Gastrocnemius medialis (tissue), 4 donors: ENCODE data around the gene CHCHD3. TPM values are rescaled to one million over a fixed set of nuclear protein-coding genes. Genes with fewer than 3 reads are reported as not detected.

Source experiments
- ATAC-seq, 2 donors: fragments of 150-250 bp; one replicate each; pipeline ENCODE4 v1.9.1; 2016
- DNase-seq, 2 donors: peaks; one replicate each; pipeline ENCODE4 v3.0.0-alpha.2; 2019
- H3K27ac ChIP-seq, 4 donors: fragments of 200-600 bp; sonication (generic); 1 replicate in 1 of 4; 2 replicates in 3 of 4; pipeline ENCODE4 v1.5.1; 2016 to 2018; ENCODE audit warnings: mild to moderate bottlenecking in 2 of 4, moderate library complexity in 1 of 4
- H3K27me3 ChIP-seq, 3 donors: fragments of 200-600 bp; sonication (generic) in 2 of 3; 1 replicate in 1 of 3; 2 replicates in 2 of 3; pipeline versions ENCODE4 v1.5.1 to v1.6.0; 2016 to 2019; ENCODE audit warnings: mild to moderate bottlenecking in 1 of 3, moderate library complexity in 1 of 3
- H3K36me3 ChIP-seq, 2 donors: fragments of 200-600 bp; sonication (generic) in 1 of 2; one replicate each; pipeline ENCODE4 v1.5.1; 2017 to 2018
- H3K4me1 ChIP-seq, 2 donors: fragments of 200-600 bp; sonication (generic) in 1 of 2; one replicate each; pipeline ENCODE4 v1.5.1; 2016 to 2017; ENCODE audit warnings: mild to moderate bottlenecking in 2 of 2
- H3K4me3 ChIP-seq, 4 donors: fragments of 200-600 bp; sonication (generic) in 3 of 4; 1 replicate in 1 of 4; 2 replicates in 3 of 4; pipeline ENCODE4 v1.5.1; 2016 to 2019; ENCODE audit warnings: mild to moderate bottlenecking in 2 of 4
- H3K9me3 ChIP-seq, 3 donors: fragments of 200-600 bp; sonication (generic) in 2 of 3; 1 replicate in 1 of 3; 2 replicates in 2 of 3; pipeline ENCODE4 v1.5.1; 2016 to 2019
- CTCF ChIP-seq, 5 experiments: fragments of 450-650 bp in 3 of 5; fragments of 200-600 bp in 2 of 5; sonication (generic) in 2 of 5; IDR thresholded peaks in 4 of 5; conservative IDR thresholded peaks in 1 of 5; 1 replicate in 4 of 5; 2 replicates in 1 of 5; pipeline ENCODE4 v1.5.1; 2016 to 2019; ENCODE audit warnings: antibody characterized with exemption in 5 of 5, mild to moderate bottlenecking in 3 of 5, moderate library complexity in 3 of 5
- POLR2A ChIP-seq, 2 donors: fragments of 450-650 bp; IDR thresholded peaks; one replicate each; pipeline ENCODE4 v1.6.1; 2017; ENCODE audit warnings: antibody characterized with exemption in 2 of 2, mild to moderate bottlenecking in 2 of 2, moderate library complexity in 2 of 2
- in situ Hi-C, 4 donors: fragments of 200-750 bp; cut with MboI; loops; one replicate each; pipeline versions ENCODE4 v1.15.0 to v1.8.0; 2017; ENCODE audit warnings: low sequenced_read_pairs in 4 of 4
- intact Hi-C: fragments of 100-400 bp; cut with DNase I; formaldehyde crosslinking; loops from one replicate; pipeline ENCODE4 v1.15.1; 2023; ENCODE audit warnings: low total_unique reads
- total RNA-seq, 4 donors: library from RNA; depleted of rRNA; stranded (reverse); fragments of >200 nt; gene quantifications; one replicate each; pipeline versions ENCODE4 v1.1.0 to v1.2.3, GENCODE V29; 2016

The CHCHD3 gene
- total RNA-seq, 4 donors from 2014 or later, result 110 to 177 (median 131) TPM

- TF ChIP-seq CTCF (IDR thresholded peaks at IDR 0.05 in 4 of 5, conservative IDR thresholded peaks at IDR 0.05 in 1 of 5) (no peak), POLR2A (IDR thresholded peaks at IDR 0.05) (no peak)
Measured at GRCh38 chr7:133024596-133024995, 57.3 kb downstream of the CHCHD3 start.

GRCh38 chr7:133023370-133024071 is 58.4 kb downstream of the CHCHD3 start:
- TF ChIP-seq POLR2A (IDR thresholded peaks at IDR 0.05) (no peak), CTCF (IDR thresholded peaks at IDR 0.05 in 4 of 5, conservative IDR thresholded peaks at IDR 0.05 in 1 of 5) (no peak)
- Histone ChIP-seq H3K27me3 (no peaks in the 10 kb centered on the region), H3K4me1 (peaks cover 12 to 18% of the 10 kb centered on the region in 2 donors), H3K27ac (peak overlapping the region in 3 of 4 donors; percentile 17 to 26 (median 18)), H3K4me3 (no peak overlapping the region), H3K36me3 (no peaks in the 10 kb centered on the region), H3K9me3 (no peaks in the 10 kb centered on the region)
- ATAC-seq (peak in 1 of 2 donors; percentile 52), DNase-seq (no peak)
- in situ Hi-C loops, result no loop called here
- intact Hi-C loops, result no loop called here

More at GRCh38 chr7:133024596-133024995, 57.3 kb downstream of the CHCHD3 start:
- Histone ChIP-seq H3K9me3 (no peaks in the 10 kb centered on the region), H3K27me3 (no peaks in the 10 kb centered on the region), H3K4me3 (no peak overlapping the region), H3K4me1 (peaks cover 12 to 18% of the 10 kb centered on the region in 2 donors), H3K36me3 (no peaks in the 10 kb centered on the region), H3K27ac (no peak overlapping the region)
- DNase-seq (no peak), ATAC-seq (no peak)
- in situ Hi-C loops, result no loop called here
- intact Hi-C loops, result no loop called here

GRCh38 chr7:133022661-133023060 is 59.2 kb downstream of the CHCHD3 start:
- TF ChIP-seq CTCF (IDR thresholded peaks at IDR 0.05 in 4 of 5, conservative IDR thresholded peaks at IDR 0.05 in 1 of 5), result no peak
- no peak for TF ChIP-seq POLR2A (IDR thresholded peaks at IDR 0.05)
- H3K27me3 ChIP-seq, result no peaks in the 10 kb centered on the region
- H3K4me3 ChIP-seq, result no peak overlapping the region
- DNase-seq (no peak), ATAC-seq (no peak)
- intact Hi-C loops (no loop called here), in situ Hi-C loops (no loop called here)
- peak overlapping the region in 1 of 4 donors; percentile 26 for H3K27ac ChIP-seq
- peaks cover 18 to 24% of the 10 kb centered on the region in 2 donors for H3K4me1 ChIP-seq
- no peaks in the 10 kb centered on the region for H3K9me3 ChIP-seq
- H3K36me3 ChIP-seq, result no peaks in the 10 kb centered on the region

- ATAC-seq, result no peak
- intact Hi-C loops, result no loop called here
- in situ Hi-C loops, result no loop called here
- no peak overlapping the region for H3K4me3 ChIP-seq
- TF ChIP-seq CTCF (IDR thresholded peaks at IDR 0.05 in 4 of 5, conservative IDR thresholded peaks at IDR 0.05 in 1 of 5) (no peak), POLR2A (IDR thresholded peaks at IDR 0.05) (no peak)
- no peaks in the 10 kb centered on the region for H3K27me3 ChIP-seq
- H3K4me1 ChIP-seq, result peaks cover 27 to 33% of the 10 kb centered on the region in 2 donors
- H3K9me3 ChIP-seq, result no peaks in the 10 kb centered on the region
- H3K36me3 ChIP-seq, result no peaks in the 10 kb centered on the region
- no peak overlapping the region for H3K27ac ChIP-seq
- no peak for DNase-seq
Measured at GRCh38 chr7:133021196-133021595, 60.7 kb downstream of the CHCHD3 start.
